ENCODE data around the gene JPT1.
"Not testable (repeated sequence)": the region's sequence is repeated elsewhere in the genome, so short reads cannot be mapped to it uniquely, and the experiment has no call there.

Gene JPT1, protein sequence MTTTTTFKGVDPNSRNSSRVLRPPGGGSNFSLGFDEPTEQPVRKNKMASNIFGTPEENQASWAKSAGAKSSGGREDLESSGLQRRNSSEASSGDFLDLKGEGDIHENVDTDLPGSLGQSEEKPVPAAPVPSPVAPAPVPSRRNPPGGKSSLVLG
- total RNA-seq = 34.2 to 45.6 reads per million in 2 donors

DNA sequence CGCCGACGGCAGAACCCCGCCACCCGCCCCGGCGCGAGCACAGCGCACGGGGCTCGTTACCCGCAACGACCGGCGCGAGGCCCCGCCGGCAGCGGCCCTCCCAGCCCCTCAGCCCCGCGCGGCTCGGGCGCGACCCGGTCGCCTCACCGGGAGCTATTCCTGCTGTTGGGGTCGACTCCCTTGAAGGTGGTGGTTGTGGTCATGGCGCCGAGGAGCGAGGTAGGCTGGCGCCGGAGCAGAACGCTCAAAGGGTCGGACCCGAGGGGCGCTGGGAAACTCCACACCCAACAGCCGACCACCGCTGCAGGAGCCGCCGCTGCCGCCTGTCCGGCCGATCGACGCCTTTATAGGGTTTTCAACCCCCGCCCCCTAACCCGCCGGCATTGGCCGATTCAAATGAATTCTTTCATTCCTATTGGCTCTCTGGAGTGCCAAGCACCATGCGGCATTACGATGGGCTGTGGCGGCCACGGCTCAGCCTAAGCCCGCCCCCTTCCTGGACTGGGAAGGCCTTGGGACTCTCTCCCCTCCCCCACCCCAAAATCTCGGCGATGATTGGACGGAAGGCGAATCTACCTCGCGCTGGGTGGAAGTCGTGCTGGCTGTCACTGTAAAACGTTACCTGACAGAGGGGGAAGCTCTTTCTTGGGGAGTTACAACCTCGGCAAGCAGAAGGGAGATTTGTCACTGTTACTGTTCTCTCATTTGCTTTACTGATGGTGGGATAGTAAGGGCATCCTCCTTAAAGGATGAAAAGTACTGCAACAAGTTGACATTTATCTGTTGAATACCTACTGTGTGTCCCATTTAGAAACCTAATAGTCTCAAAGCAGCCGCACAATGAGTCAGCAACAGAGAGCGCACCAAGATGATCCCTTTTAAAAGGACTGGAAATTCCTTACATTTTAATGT, at the start of gene JPT1:
TSS of gene JPT1 (minus strand) at position 318 of the 912 bp plus-strand sequence. CDS start at position 203, 115 bp downstream.
- peak; percentile 79 for DNase-seq

DNA sequence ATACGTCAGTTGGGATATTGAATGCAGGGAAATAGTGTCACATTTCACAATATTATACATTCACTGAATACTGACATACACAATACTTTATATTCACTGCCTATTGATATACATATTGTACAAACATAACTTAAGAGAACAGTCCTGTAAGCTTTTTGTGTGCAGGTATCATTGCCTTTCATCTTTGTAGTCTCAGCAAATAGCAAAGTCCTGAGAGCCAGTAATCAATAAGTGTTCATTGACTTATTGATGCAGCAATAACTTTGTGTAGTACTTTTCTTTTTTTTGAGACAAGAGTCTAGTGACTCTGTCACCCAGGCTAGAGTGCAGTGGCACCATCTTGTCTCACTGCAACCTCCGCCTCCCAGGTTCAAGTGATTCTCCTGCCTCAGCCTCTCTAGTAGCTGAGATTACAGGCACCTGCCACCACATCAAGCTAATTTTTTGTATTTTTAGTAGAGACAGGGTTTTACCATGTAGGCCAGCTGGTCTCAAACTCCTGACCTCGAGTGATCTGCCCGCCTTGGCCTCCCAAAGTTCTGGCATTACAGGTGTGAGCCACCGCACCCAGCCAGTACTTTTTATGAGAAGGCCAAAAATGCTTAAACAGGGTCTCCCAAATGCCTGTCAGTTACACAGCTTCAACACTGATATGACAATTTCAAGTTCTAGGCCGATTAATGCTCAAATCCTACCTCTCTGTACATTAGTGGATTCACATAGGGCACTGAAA, 45.7 kb upstream of the JPT1 start:
- DNase-seq = no peak

DNA sequence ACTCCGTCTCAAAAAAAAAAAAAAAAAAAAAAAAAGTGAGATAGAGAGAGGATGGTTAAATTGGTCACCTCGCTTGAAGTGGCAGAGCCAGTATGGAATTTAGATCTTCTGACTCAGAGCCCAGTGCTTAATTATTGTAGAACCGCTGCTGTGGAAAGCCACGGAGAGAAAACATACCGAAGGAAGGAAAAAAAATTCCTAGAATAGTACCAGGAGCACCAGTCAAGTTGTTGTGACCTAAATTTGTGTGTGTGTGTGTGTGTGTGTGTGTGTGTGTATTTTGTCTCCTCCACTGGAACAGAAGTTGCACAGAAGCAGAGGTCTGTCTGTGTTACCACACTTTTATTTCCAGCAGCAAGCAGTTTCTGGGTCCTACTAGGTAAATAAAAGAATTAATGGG, 40.6 kb upstream of the JPT1 start:
- DNase-seq = no peak

DNA sequence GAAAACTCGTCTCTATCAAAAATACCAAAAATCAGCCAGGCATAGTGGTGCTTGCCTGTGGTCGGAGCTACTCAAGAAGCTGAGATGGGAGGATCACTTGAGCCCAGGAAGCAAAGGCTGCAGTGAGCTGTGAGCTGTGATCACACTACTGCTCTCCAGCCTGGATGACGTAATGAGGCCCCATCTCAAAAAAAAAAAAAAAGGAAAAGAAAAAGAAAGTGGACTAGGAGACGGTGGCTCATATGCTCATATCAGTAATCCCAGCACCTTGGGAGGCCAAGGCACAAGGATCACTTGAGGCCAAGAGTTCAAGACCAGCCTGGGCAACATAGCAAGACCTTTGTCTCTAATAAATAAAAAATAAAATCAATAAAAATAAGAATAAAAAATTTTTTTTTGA, 37.3 kb upstream of the JPT1 start:
- DNase-seq = no peak

DNA sequence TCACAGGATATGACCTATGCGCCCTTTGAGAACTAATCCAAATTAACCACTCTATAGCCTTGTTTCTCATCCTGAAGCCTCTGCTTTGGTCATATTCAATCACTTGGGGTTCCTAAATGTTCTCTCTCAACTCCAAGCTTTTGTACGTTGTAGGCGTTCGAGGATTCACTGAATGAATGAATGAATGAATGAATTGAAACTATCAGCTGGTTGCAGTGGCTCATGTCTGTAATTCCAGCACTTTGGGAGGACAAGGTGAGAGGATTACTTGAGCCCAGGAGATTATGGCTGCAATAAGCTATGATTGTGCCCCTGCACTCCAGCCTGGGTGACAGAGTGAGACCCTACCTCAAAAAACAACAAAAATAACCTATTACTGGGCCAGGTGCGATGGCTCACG, 34.3 kb upstream of the JPT1 start:
- no peak for DNase-seq

DNA sequence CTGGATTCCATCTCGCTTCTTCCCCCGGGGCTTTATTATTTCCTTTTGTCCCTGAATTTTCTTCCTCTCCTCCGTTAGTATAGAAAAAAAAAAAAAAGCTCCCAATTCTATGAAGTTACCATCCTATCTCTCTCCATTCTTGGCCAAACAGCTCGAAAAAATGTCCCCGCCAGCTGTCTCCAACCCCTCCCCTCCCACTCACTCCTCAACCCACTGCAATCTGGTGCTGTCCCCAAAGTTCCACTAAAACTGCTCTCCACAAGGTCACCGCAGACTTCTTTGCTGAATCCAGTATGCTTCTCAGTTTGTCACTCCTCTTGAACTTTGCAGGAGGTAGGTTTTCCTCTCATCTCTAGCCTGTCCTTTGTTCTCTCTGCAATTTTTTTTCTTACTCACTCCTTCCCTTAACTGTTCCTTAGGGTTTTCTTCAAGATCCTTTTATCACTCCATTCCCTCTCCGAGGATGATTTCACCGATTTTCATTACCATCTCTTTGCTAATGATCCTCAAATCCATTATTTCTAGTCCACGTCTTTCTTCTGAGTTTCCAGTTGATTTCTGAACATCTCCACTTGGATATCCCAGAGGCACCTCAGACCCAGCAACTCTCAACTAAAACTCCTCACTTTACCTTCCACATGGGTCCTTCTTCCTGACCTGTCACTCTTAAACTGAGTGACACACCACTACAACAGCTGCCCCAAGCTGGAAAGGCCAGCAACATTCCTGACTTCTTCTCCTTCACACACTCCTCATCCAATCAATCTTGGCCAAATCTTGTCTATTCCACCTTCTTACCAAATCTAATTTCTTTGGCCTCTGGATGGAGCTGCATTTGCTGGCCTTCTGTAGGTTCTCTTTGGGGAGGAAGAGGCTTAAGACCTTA, 29.9 kb upstream of the JPT1 start:
- no peak for DNase-seq

DNA sequence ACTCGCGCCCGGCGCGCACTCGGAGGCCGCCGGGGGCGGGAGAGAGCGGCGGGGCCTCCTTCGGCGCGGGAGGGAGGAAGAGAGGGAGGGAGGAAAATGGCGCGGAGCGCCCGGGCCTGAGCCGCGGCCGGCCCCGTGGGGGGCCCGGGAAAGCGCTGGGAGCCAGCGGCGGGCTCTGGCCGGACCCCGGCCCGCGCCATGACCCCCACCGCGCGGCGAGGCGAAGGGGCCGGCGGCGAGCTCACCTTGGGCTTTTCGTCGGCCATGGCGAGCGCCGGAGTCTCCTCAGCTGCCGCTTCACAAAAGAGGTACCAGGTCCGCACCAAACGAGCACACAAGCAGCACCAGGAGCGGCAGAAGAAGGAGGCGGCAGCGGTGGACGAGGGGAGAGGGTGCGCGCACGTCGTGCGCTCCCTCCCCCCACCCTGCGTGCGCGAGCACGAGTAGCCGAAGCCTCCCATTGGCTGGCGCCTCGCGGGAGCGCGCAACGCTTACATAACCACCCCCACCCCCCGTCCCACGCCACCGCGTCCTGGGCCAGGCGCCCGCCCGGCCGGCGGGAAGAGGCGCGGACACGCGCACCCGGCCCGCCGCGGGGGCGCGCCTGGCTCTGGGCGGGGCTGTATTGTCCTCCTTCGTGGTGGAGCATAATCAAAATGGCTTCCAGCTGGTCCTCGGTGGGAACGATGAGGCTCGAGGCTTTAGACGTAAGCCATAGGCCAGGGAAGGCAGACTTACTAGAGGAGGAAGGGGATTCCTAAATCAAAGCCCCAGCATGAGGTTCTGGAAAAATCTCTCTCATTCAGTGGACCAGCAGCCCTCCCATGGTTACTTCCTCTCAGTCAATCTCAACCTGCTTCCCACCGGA, 28.5 kb upstream of the JPT1 start, which contains the start of gene SUMO2:
TSS of gene SUMO2 (minus strand) at position 391 of the 868 bp plus-strand sequence. CDS start at position 266, 125 bp downstream.
- DNase-seq = peak; percentile 95

DNA sequence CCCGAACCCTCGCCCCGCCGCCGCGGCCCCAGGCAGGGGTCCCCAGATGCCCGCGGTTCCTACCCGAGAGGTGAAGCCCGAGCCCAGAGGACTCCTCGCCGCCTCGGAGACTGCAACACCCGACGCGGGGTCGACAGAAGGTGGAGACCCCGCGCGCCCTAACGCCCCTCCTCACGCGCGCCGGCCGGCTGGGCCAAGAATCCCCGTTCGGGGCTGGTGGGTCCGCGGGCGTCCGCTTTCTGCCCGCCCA, 27.9 kb upstream of the JPT1 start:
- no peak for DNase-seq

DNA sequence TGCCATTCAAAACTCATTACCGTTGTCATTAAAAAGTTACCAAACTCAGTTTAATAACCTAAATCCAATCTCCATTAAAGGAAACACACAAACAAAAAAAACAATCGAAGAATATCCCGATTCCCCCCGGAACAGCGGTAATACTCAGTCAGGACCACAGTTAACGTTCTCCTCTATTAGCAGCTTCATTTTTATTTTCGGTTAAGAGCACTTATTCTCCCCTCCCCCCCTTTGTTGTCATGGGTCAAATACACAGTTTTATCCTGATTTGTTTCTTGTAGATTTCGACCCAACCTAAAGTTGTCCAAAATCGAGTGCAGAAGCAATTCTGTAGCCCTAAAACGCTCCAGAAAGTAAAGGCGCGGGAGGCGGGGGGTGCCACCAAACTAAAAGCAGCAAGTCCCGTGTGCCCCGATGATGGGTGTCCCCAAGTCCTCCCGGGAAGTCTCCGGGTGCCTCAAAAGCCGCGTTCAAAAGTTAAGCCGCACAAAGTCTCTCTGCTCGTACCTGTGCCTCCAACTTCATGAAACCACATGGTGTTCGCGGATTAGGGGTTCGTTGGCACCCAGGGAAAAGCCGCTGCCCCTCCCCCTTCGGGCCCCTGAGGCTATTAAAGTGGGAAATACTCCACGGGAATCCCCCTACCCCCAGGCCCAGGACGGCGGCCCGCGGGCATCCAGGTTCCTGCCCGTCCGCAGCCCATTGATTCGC, 27.5 kb upstream of the JPT1 start:
- peak; percentile 43 for DNase-seq

DNA sequence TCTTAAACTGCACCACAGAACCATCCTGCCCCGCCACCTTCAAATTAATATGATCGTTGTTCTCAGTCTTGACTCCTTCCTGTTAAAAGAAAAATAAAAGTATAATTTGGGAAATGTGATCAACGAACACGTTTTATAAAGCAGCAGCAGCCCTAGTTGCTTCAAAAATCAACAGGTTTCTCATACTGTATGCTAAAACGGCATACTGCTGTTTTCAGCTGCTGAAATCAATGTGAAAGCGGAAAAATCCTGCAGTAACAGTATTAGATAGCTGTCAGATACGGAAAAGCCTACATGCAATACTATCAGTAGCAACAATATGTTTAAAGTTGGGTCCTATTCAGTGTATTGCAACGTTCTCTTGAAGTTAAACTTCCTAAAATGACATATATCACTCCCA, 26.8 kb upstream of the JPT1 start:
- DNase-seq = no peak

DNA sequence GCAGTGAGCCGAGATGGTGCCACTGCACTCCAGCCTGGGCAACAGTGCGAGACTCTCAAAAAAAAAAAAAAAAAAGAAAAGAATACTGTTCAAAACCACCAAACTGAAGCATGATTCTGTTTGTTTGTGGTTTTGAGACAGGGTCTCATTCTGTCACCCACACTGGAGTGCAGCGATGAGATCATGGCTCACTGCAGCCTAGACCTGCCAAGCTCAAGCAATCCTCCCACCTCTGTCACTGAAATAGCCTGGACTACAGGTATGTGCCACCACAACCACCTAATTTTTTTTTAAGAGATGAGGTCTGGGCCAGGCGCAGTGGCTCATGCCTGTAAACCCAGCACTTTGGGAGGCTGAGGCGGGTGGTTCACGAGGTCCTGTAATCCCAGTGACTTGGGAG, 24.1 kb upstream of the JPT1 start:
- DNase-seq = no peak

DNA sequence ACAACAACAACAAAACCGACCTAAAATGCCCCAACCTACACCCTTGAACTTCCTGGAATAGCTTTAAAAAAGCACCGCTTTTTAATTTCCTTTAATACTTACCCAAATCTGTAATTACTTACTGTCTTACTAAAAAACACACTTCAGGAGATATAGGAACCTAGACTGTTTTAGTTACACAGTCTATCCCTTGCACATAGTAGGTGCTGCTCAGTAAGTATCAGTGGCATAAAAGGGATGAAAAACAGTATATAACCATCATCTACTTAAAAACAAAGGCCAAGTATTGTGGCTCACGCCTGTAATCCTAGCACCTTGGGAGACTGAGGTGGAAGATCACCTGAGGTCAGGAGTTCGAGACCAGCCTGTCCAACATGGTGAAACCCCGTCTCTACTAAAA, 22.3 kb upstream of the JPT1 start:
- no peak for DNase-seq

DNA sequence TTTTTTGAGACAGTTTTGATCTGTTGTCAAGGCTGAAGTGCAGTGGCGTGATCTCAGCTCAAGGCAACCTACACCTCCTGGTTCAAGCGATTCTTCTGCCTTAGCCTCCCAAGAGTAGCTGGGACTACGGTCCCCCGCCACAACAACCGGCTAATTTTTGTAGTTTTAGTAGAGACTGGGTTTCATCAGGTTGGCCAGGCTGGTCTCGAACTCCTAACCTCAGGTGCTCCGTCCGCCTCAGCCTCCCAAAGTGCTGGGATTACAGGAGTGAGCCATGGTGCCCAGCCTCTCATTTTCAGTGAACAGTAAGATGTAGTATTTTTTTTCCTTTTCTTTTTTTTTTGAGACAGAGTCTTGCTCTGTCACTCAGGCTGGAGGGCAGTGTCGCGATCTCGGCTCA, 20.7 kb upstream of the JPT1 start:
- no peak for DNase-seq

DNA sequence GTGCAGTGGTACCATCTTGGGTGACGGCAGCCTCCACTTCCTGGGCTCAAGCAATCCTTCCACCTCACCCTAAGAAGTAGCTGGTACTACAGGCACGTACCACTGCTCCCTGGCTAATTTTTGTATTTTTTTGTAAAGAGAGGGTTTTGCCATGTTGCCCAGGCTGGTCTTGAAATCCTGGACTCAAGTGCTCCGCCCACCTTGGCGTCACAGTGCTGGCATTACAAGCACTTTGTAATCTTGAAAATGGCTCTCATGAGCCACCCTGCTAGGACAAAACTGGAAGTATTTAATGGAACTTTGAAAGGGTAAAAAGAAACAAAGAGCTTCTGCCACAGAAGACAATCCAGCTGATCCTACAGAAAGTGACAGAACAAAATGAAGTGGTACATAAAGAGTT, 19.2 kb upstream of the JPT1 start:
- DNase-seq = no peak

DNA sequence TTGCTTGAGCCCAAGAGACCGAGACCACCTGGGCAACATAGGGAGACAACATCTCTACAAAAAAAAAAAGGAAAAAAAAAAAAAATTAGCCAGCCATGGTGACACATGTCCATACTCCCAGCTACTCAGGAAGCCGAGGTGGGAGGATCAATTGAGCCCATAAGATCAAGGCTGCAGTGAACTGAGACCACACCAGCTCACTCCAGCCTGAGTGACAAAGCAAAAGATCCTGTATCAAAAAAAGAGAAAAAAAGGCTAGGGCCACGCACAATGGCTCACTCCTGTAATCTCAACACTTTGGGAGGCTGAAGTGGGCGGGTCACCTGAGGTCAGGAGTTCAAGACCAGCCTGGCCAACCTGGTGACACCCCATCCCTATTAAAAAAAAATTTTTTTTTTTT, 14.7 kb upstream of the JPT1 start:
- no peak for DNase-seq

DNA sequence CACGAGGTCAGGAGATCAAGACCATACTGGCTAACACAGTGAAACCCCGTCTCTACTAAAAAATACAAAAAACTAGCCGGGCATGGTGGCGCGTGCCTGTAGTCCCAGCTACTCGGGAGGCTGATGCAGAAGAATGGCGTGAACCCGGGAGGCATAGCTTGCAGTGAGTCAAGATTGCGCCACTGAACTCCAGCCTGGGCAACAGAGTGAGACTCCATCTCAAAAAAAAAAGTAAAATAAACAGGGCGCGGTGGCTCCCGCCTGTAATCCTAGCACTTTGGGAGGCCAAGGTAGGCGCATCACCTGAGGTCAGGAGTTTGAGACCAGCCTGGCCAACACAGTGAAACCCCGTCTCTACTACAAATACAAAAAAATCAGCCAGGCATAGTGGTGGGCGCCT, 10.3 kb upstream of the JPT1 start:
- DNase-seq = not testable (repeated sequence)

DNA sequence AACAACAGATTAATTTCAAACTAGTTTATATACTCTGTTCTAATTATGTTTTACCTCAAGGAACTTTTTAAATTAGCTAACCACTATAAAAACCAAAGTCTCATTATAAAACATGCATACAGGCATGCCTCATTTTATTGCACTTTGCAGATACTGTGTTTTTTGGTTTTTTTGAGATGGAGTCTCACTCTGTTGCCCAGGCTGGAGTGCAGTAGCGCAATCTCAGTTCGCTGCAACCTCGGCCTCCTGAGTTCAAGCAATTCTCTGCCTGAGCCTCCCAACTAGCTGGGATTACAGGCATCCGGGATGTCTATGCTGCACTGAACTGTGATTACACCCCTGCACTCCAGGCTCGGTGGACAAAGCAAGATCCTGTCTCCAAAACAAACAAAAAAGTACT, 8.8 kb upstream of the JPT1 start:
- no peak for DNase-seq

DNA sequence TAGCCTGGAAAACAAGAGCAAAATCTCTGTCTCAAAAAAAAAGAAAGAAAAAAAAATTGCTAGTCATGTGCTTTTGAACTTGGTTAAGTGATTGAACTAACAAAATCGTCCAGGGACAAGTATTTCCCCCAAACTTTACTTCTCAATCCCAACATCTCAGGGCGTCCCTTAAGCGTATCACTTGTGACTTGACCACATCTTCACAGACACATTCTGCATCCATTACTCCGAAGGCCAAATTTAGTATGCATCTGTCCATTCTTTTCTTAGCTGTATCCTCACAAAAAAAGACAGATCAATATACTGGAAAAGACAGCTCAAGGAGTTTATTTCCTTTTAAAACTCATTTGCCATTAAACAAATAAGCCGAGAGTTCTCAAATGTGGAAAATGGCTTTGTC, 5.9 kb upstream of the JPT1 start:
- DNase-seq = no peak

DNA sequence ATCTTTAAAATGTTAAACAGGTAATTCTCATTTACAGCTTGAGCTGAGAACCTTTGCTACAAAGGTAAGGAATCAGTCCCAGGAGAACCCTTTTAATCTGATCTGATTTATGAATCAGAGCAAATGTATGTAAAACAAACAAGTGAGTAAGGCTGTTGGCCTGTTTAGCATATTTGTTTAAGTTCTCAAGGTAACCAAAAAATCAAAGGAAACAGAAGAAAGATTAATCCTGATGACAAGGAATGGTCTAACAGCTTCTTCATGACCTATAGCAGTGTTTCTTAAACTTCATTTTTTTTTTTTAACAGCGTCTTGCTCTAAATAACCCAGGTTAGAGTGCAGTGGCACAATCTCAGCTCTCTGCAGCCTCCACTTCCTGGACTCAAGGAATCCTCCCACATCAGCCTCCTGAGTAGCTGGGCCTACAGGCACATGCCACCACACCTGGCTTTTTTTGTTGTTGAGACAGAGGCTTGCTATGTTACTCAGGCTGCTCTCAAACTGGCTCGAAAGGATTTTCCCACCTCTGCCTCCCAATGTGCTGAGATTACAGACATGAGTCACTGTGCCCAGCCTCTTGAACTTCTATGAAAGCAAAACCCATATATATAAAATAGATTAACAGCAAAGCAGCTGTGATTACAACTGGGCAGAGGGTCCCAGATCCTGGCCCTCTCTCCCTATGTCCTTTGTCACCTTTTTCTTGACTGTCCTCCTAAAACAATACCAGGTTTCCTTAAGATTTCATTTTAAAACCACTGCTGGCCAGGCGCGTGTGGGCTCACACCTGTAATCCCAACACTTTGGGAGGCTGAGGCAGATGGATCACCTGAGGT, 5.1 kb upstream of the JPT1 start:
- DNase-seq = no peak

DNA sequence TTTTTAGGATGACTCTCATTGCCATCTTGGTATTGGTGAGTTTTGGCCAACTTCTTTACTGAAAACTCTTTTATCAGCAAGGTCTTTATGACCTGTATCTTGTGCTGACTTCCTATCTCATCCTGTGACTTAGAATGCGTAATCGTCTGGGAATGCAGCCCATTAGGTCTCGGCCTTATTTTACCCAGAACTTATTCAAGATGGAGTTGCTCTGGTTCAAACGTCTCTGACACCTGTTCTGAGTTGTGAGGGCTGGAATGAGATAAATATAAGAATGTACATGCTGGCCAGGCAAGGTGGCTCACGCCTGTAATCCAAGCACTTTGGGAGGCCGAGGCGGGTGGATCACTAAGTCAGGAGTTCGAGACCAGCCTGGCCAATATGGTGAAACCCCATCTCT, 4.2 kb upstream of the JPT1 start:
- not testable (repeated sequence) for DNase-seq
